GM18519 (cell line): ENCODE measurements around the gene COL26A1.
"Not testable (repeated sequence)": the region's sequence is repeated elsewhere in the genome, so short reads cannot be mapped to it uniquely, and the experiment has no call there.

Experiments used
- ATAC-seq: cut with Tn5 transposase; IDR thresholded peaks from one replicate; pipeline ENCODE4 v1.9.1; 2021; ENCODE audit warnings: mild to moderate bottlenecking, moderate library complexity; ENCODE audit not compliant: unreplicated experiment, low FRiP score

COL26A1 gene

DNA sequence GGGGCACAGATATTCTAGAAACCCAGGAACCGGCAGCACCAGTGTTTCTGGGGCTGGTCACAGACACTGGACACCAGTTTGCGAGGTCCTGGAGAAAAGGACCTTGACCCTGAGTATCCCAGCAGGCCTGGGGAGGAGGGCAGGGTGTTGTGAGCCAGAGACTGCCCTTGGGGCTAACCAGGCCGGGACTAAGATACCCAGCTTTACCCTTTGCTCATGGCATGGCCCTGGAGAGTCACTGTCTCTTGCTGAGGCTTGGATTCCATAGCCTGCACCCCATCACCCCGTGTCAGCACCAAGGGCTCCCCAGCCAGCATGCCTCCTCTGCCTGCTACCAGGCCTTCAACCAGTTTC is 124.4 kb downstream of the COL26A1 start:
- no peak for ATAC-seq

DNA sequence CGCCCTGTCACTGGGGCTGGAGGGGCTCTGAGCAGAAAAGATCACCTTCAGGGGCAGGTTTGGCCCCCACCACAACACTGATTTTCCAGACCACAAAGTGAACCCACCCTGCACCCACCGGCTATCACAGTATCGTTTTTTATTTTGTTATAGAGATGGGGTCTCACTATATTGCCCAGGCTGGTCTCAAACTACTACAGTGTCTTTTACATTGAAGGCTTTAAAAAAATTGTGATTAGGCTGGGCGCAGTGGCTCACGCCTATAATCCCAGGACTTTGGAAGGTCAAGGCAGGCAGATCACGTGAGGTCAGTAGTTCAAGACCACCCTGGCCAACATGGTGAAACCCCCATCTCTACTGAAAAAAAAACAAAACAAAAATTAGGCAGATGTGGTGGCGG is 125.1 kb downstream of the COL26A1 start:
- no peak for ATAC-seq

DNA sequence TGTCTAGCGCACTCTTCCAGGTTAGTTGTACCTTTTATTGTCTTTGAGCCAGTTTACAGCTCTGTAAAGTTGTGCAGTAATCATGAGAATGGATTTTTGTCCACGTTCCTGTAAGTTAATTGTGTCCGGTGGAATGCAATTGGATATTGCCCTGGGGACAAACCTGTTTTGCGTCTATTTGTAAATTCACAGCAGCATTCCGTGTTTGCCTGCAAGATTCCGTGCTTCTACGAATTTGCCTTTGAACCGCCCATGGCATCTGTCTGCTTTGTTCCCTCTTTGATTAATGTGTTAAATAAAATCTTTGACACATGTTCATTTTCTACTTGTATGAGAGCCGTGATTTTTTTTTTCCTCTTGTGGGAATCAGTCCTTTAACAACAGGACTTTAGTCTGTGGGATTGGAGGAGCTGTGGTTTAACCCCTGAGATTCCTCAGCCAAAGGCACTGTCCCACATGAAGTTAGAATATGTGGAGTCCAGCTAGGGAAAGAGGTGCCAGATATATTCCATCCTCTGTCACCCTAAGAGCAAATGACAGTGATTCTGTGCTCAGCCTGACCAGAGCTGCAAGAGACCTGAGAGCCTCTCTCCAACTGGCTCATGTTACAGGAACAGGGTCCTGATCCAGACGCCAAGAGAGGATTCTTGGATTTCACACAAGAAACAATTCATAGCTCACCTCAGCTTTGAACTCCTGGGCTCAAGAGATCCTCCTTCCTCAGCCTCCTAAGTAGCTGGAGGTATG is 126.3 kb downstream of the COL26A1 start:
- no peak for ATAC-seq

DNA sequence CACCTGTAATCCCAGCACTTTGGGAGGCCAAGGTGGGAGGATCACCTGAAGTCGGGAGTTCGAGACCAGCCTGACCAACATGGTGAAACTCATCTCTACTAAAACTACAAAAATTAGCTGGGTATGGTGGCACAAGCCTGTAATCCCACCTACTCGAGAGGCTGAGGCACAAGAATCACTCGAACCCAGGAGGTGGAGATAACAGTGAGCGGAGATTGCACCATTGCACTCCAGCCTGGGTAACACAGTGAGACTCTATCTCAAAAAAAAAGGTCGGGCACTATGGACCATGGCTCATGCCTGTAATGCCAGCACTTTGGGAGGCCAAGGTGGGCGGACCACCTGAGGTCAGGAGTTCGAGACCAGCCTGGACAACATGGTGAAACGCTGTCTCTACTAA is 127.8 kb downstream of the COL26A1 start:
- not testable (repeated sequence) for ATAC-seq

DNA sequence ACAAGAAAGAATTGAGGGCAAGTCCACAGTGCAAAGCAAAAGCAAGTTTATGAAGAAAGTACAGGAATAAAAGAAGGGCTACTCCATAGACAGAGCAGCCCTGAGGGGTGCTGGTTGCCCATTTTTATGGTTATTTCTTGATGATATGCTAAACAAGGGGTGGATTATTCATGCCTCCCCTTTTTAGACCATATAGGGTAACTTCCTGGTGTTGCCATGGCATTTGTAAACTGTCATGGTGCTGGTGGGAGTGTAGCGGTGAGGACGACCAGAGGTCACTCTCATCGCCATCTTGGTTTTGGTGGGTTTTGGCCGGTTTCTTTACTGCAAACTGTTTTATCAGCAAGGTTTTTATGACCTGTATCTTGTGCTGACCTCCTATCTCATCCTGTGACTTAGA is 128.8 kb downstream of the COL26A1 start:
- not testable (repeated sequence) for ATAC-seq

DNA sequence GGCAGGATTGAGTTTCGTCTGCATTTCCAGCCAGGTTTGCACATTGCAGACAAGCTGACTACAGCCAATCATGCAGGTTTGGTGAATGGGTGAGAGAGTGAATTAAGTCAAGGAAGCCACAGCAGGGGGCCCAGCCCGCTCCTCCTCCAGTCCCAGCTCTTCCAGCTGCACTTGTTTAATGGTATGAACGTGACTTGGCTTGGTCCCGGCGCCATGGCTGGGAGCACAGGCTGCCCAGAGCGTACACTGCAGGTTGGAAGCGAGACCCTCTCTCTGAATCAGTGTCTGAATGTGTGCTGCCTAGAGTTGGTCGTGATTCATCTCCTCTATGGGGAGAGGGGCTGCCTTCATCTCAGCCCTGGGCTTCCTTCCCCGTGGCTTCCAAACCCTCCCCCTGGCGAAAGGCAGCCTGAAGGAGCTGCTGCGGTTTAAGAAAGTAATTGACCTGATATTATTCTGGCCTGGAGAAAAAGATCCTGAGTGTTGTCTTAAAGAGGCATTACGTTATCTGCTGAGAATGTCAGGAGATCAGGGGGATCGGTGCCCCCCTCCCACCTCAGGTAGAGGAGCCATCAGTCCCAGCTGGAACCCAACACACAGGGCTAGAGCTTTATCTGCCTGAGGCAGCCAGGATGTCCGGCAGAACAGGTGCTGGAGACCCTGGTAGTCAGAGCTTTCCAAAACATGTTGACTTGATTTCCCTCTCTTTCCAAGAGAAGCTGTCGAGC is 132.1 kb downstream of the COL26A1 start:
- no peak for ATAC-seq

DNA sequence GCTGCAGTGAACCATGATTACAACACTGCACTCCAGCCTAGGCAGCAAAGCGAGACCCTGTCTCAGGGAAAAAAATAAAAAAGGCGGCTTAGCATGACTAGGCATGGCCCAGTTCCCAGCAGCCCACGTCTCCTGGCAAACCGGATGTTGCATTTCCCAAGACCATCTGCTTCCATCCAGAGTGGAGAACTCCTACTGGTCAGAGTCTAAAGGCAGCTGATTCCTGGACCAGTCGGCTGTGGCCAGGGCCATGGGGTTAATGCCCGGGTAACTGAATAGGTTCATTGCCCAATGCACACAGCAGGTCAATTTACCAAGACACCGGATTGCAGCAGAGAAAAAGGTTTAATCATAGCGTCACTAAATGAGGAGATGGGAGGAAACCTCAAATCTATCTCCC is 133.3 kb downstream of the COL26A1 start:
- no peak for ATAC-seq

DNA sequence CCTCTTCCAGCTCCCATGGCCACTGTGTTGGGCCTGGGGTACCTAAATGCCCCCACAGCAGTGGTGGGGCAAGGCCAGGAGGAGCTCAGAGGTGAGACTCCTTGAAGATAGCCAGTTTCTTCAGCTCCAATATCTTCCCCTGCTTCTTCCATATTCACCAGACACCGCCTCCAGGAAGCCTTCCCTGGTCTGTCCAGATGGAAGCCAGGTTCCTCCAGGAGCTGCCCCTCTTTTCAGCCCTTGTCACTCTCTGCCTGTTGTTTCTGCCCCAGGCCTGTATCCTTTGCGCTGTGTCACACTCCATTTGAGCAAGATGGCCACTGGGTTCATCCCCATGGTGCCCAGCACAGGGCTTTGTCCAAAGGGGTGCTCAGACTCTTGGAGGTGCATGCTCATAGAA is 138.7 kb downstream of the COL26A1 start:
- no peak for ATAC-seq

DNA sequence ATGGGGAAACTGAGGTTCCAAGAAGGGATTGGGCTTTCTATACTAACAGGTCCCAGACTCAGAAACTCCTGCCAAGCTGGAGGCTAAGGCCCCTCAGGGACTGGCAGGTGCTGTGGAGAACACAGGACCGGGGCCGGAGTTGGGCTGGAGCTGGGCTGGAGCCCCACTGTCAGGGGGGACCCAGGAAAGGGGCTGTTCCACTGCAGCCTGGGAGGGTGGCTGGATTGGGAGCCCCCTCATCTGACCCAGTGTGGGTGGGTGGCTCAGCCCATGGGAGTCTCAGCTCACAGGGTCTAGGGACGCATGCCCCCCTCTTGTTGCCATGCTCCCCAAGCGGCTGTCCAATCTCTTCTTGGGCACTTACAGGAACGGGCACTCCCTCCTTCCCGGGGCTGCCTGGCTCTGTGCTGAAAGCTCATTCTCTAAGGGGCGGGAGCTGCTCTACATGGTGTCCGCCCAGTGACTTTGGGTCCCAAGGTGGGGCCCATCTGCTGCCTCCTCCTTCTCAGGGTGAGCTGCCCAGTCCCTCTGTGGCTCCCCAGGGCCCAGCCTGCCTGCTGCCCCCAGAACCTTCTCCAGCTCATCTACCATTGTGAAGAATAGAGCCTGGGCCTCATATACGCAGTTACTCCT is 139.9 kb downstream of the COL26A1 start:
- no peak for ATAC-seq

DNA sequence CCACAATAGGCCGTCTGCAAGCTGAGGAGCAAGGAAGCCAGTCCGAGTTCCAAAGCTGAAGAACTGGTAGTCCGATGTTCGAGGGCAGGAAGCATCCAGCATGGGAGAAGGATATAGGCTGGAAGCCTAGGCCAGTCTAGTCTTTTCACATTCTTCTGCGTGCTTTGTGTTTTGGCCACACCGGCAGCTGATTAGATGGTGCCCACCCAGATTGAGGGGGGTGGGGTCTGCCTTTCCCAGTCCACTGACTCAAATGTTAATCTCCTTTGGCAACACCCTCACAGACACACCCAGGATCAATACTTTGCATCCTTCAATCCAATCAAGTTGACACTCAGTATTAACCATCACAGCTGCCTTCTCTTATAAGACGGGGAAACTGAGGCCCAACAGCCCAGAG is 142.8 kb downstream of the COL26A1 start:
- not testable (repeated sequence) for ATAC-seq

DNA sequence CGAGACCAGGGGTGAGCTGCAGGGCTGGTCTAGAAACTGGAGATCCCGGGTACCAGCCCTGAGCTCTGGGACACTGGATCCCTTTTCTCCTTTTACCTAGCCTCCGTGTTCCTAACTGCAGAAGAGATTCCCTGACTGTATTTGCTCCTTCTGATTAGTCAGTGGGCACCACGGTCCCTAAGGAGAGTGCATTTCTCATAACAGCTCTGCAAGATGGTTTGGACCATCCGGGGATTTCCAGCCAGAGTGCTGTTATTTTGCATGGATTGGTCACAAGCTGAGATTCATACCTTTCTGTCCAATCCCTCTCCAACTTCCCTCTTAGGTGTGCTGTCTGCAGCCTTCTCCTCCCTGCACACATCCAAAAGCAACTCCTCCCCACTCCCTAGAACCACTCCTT is 143.9 kb downstream of the COL26A1 start:
- no peak for ATAC-seq

DNA sequence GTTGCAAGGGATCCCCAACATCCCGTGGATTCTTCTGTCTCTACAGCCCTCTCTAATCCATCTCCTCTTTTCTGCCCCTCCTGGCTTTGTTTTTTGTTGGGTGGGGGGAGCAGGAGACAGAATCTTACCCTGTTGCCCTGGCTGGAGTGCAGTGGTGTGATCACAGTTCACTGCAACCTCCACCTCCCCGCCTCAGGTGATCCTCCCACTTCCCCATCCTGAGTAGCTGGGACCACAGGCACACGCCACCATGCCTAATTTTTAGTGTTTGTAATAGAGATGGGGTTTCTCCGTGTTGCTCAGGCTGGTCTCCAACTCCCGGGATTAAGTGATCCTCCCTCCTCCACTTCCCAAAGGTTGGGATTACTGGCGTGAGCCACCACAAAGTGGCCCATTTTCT is 144.7 kb downstream of the COL26A1 start:
- no peak for ATAC-seq

DNA sequence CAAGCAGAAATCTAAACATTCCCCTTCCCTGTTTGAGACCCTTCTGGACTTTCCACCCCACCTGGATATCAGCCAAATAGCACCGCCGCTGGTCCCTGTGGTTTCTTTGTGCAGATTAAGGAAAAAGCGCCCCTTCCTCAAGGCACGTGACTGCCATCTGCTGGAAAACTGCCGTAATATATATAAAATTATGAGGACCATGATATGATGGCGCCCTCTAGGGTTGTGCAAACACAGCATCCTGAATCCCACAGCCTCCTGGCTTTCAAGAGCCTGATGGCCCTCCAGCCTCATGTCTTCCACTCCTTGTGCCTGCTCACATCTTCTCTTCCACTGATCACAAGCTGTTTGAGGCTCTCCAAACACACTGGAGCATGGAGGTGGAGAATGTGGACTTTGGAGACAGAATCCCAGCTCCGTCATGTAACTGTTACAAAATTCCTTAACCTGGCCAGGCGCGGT is 145.1 kb downstream of the COL26A1 start:
- no peak for ATAC-seq

DNA sequence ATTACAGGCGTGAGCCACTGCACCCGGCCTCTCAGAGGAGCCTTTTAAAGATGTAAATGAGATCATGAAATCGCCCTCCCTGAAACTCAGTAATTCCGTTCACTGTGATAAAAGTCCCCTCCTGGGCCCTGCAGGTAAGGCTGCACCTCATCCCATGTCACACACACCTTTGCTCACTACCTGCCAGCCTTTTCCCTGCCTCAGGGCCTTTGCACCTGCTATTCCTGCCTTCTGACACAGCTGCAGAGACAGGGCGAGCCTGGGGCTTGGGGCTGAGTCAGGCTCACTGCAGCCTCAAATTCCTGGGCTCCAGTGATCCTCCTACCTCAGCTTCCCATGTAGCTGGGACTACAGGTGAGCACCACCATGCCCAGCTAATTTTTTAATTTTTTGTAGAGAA is 147.6 kb downstream of the COL26A1 start:
- no peak for ATAC-seq

DNA sequence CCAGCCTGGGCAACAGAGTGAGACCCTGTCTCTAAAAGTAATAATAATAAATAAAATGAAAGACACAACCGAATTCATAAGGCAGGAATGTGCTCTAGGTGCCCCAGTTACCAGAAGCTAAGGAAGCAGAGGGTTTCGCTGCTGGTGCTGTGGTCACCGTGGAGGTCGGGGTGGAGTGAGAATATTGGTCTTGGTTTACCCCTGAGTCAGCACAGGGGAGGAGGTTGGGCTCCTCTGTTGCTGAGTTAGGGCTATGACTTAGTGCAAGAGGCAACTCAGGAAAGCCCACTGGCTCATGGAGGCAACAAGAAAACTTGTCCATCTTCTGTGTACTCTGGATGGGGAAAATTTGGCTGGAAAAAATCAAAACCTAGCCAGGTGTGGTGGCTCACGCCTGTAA is 149.3 kb downstream of the COL26A1 start:
- ATAC-seq = no peak

DNA sequence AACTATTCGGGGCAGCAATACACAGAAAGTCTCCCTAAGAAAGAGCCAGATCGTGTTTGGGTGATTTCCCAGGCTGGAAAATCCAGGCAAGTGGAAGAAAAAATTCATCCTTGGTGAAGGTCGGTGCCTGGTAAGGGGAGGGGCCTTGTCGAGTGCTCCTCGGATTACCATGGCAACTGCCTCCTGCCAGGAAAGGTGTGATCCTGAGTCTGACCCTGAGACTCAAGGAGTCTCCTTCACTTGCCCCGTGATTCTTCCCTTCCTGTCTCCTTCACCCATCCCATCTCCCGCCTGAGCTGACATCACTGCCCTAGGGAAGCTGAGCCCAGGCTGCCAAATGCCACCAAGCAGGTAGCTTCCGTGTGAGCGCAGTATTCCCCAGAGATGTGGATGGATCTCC is 154.2 kb downstream of the COL26A1 start:
- no peak for ATAC-seq

DNA sequence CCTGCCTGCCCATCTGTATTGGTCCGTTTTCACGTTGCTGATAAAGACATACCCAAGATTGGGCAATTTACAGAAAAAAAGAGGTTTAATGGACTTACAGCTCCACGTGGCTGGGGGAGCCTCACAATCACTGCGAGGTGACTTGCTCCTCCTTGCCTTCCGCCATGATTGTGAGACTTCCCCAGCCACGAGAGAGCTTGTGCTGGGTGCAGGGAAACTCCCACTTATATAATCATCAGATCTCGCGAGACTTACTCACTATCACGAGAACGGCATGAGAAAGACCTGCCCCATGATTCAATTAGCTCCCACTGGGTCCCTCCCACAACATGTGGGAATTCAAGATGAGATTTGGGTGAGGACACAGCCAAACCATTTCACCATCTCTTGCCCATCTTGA is 154.6 kb downstream of the COL26A1 start:
- ATAC-seq = no peak

DNA sequence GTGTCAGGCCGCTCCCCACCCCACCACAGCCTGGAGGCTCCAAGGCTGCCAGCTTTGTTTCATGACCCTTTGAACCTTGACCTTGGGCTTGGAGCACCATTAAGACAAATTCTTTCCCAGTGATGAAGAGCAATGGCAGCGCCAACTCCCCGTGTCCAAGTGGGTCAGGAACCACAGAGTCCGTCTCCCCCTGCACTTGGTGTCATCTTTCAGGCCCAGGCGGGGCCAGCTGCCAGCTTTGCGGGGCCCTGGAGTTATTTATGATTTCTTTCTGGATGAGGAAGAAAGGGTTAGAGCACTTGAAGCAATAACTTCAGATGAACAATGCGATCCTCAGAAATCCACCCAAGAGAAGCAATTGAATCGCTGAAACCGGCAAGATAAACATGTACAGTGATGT is 155.7 kb downstream of the COL26A1 start:
- no peak for ATAC-seq

DNA sequence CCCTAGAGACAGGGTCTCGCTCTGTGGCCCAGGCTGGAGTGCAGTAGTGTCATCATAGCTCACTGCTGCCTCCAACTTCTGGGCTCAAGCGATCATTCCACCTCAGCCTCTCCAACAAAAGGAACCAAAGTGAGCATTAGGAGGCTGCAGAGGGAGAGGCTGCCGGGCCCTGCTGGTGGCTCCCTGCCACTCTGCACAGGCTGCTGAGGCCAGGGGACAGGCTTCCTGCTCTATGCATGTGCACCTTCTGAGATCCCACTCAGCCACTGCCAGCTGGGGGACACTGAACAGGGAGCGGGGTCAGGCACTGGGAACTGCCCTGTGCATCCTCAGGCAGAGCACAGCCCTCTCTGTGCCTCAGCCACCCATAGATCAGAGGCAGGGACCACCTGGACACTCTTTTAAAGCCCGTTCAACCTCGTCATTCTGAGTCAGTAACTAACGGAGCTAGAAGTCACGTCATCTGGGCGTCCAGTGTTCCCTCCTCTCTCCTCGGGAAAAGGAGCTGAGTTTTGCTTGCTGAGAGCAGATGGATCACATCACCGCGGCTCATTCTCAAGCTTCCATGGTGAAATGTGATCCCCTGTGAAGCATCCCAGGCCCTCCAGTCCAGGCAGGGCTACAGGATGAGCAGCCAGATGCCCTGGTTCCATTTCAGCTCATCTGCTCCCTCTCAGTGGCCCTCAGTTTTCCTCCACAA is 156.8 kb downstream of the COL26A1 start:
- ATAC-seq = no peak

DNA sequence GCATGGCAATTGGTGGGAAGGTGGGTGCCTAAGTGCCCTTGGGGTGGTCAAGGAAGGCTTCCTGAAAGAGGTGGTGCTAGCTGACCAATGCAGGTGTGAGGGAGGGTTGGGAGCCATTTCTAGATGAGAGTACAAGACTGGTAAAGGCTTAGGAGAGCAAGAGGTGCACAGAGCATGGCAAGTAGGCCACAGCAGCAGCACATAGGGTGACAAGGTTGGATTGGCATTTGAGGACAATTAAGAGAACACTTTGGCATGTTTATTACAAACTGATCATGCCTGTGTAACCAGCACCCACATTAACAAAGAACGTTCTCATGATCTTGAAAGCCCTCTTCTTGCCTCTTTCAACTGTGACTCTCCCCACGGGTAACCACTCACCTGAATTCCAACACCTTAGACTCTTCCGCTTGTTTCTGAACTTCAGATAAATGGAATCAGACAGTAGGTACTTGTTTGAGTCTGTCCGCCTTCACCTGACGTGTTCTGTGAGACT is 158.8 kb downstream of the COL26A1 start:
- no peak for ATAC-seq

DNA sequence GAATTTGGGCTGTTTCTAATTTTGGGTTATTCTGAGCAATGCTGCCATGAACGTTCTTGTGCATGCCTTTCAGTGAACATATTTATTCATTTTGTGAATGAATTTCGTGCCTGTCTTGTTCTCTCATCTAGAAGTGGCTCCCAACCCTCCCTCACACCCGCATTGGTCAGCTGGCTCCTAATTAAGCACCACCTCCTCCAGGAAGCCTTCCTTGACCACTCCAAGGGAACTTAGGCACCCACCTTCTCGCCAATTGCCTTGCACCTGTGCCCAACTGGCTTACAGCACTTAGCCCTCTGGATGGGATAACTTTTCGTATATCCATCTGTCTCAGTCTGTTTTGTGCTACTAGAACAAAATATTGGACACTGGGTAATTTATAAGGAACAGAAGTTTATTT is 159.3 kb downstream of the COL26A1 start:
- no peak for ATAC-seq
